Thymus (tissue), 11 donors: ENCODE measurements around the gene PTGS1. TPM values are rescaled to one million over a fixed set of nuclear protein-coding genes. Genes with fewer than 3 reads are reported as not detected.

Experiments
- DNase-seq, 9 donors: peaks; one replicate each; pipeline ENCODE4 v3.0.0-alpha.2; 2013; ENCODE audit warnings: low spot score in 9 of 9, low read depth in 6 of 9, missing footprints in 1 of 9
- H3K27ac ChIP-seq, 2 donors: one replicate each; pipeline ENCODE4 v1.5.1; 2013; ENCODE audit warnings: control low read depth in 1 of 2, low read depth in 1 of 2, low read length in 1 of 2, mild to moderate bottlenecking in 1 of 2, moderate library complexity in 1 of 2
- H3K27me3 ChIP-seq, 2 donors: one replicate each; pipeline ENCODE4 v1.5.1; 2013; ENCODE audit warnings: low read length in 1 of 2; ENCODE audit not compliant: control insufficient read depth in 2 of 2, insufficient read depth in 1 of 2
- H3K36me3 ChIP-seq, 2 donors: one replicate each; pipeline ENCODE4 v1.5.1; 2013; ENCODE audit warnings: low read length in 1 of 2, mild to moderate bottlenecking in 1 of 2, moderate library complexity in 1 of 2; ENCODE audit not compliant: control insufficient read depth in 2 of 2, insufficient read depth in 2 of 2
- H3K4me1 ChIP-seq, 2 donors: one replicate each; pipeline ENCODE4 v1.5.1; 2013; ENCODE audit warnings: low read length in 2 of 2; ENCODE audit not compliant: control insufficient read depth in 2 of 2, insufficient read depth in 2 of 2
- H3K4me3 ChIP-seq, 2 donors: one replicate each; pipeline ENCODE4 v1.5.1; 2013; ENCODE audit warnings: low read length in 2 of 2, control low read depth in 1 of 2, mild to moderate bottlenecking in 1 of 2
- H3K9me3 ChIP-seq, 2 donors: one replicate each; pipeline ENCODE4 v1.5.1; 2013; ENCODE audit warnings: low read length in 1 of 2, mild to moderate bottlenecking in 1 of 2; ENCODE audit not compliant: control insufficient read depth in 2 of 2, insufficient read depth in 1 of 2
- WGBS: extraction: QIAGEN DNeasy Blood & Tissue Kit; methylation state at CpG from one replicate; pipeline ENCODE4 v1.1.7; 2013; 5-methylcytosine and 5-hydroxymethylcytosine counted together
- polyA plus RNA-seq: library from polyadenylated mRNA; stranded (reverse); fragments of 200-250 nt; gene quantifications from one replicate; pipeline ENCODE4 v1.2.3, GENCODE V29; 2013
- total RNA-seq: library from RNA; stranded (reverse); fragments of 120-200 nt; gene quantifications from one replicate; pipeline ENCODE4 v1.2.4, GENCODE V29; 2013
- donor health status: healthy.

The PTGS1 gene
- total and polyA plus RNA-seq, 2 donors = 1.6 to 1.9 TPM

DNA sequence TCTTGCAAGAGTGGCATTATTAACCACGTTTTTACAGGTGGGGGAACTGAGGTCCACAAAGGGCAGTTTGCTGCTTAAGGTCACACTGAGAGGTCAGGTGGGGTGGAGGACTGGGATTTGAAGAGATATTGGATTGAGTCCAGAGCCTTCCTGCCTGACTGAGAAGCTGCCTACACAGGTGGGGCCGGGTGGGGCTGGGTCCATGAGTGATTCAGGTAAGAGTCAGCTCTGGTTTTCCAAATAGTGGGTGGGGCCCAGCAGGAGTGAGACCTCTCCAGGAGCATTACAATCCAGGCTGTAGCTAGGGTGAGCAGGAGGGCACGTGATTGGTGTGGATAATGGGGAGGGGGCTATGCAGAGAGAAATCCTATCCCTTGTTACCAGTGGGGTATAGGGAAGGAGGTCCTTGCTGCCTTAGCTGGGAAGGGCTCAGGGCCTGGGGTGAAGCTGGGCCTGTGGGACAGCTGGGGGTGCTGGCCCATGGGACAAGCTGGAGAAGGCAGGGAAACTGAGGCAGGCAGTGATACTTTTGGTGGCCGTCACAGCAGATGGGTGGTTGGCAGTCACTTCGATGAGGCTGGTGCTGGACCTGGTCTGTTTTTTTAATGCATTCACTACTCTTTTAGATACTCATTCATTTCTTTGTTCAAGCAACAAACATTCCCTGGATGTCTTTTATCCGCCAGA, 2.9 kb upstream of the PTGS1 start:
- DNase-seq = no peak
- Histone ChIP-seq H3K9me3 (peaks cover 0 to 4% of the 10 kb centered on the region in 2 donors), H3K27me3 (peaks cover 5 to 34% of the 10 kb centered on the region in 2 donors), H3K36me3 (no peaks in the 10 kb centered on the region), H3K4me3 (no peak overlapping the region), H3K4me1 (peaks cover 0 to 7% of the 10 kb centered on the region in 2 donors), H3K27ac (no peak overlapping the region)
- WGBS = 93% methylated on average over 6 of the region's 6 CpGs

GRCh38 chr9:122368642-122369041, 2.2 kb upstream of the PTGS1 start:
- no peak for DNase-seq
- H3K36me3 ChIP-seq = no peaks in the 10 kb centered on the region
- H3K9me3 ChIP-seq = peaks cover 0 to 4% of the 10 kb centered on the region in 2 donors
- H3K27me3 ChIP-seq = peaks cover 5 to 35% of the 10 kb centered on the region in 2 donors
- H3K4me3 ChIP-seq = no peak overlapping the region
- 93% methylated on average over 1 of the region's 1 CpG for WGBS
- H3K27ac ChIP-seq = no peak overlapping the region
- peaks cover 0 to 7% of the 10 kb centered on the region in 2 donors for H3K4me1 ChIP-seq

DNA sequence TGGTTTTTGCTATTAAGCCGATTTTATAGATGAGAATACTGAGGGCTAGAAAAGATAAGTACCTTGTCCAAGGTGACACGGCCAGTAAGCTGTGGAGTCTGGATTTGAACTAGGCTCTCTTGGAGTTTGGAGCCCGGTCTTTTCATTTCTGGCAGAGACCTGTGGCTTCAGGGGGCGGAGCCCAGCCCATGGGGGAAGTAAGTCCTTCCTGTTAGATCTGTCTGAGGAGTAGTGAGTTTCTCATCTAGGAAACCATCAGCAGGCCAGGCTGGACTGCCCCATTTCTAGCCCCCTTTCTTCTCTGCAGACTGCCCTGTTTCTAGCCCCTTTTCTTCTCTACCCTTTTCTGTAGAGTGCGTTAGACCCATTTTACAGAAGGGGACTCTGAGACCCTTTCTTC, 521 bp upstream of the PTGS1 start:
- Histone ChIP-seq H3K36me3 (no peaks in the 10 kb centered on the region), H3K9me3 (peaks cover 0 to 4% of the 10 kb centered on the region in 2 donors), H3K27me3 (peaks cover 5 to 35% of the 10 kb centered on the region in 2 donors), H3K4me3 (no peak overlapping the region), H3K27ac (no peak overlapping the region), H3K4me1 (peaks cover 0 to 7% of the 10 kb centered on the region in 2 donors)
- no peak for DNase-seq
- whole genome bisulfite sequencing = 46% methylated on average over 5 of the region's 5 CpGs

DNA sequence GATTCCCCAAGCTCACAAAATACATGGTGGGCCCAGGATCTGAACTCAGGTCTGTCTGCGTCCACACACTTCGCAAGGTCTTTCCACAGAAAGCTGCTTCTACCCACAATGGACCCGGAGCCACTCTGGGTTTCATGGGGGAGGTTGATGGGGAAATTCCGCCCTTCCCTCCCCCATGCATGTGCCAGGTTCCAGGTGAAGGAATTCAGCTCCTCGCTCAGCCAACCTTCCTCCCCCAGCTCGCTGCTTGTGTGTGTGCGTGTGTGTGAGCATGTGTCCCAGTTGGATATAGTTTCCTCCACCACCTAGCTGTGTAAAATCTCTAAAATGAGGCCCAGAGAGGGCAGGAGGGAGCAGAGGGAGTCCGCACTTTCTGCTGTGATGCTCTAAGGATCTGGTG, 1.0 kb downstream of the PTGS1 start:
- H3K27me3 ChIP-seq = peaks cover 7 to 35% of the 10 kb centered on the region in 2 donors
- no peaks in the 10 kb centered on the region for H3K36me3 ChIP-seq
- H3K4me3 ChIP-seq = no peak overlapping the region
- no peak for DNase-seq
- 82% methylated on average over 8 of the region's 8 CpGs for WGBS
- peaks cover 0 to 11% of the 10 kb centered on the region in 2 donors for H3K4me1 ChIP-seq
- H3K9me3 ChIP-seq = peaks cover 0 to 4% of the 10 kb centered on the region in 2 donors
- H3K27ac ChIP-seq = no peak overlapping the region

- H3K36me3 ChIP-seq = no peaks in the 10 kb centered on the region
- peaks cover 0 to 11% of the 10 kb centered on the region in 2 donors for H3K4me1 ChIP-seq
- no peak overlapping the region for H3K27ac ChIP-seq
- H3K27me3 ChIP-seq = peaks cover 7 to 35% of the 10 kb centered on the region in 2 donors
- no peak overlapping the region for H3K4me3 ChIP-seq
- WGBS = 90% methylated on average over 19 of the region's 19 CpGs
- no peak for DNase-seq
- H3K9me3 ChIP-seq = peaks cover 0 to 4% of the 10 kb centered on the region in 2 donors
These were observed 2.3 kb downstream of the PTGS1 start for GRCh38 chr9:122372856-122373845.

DNA sequence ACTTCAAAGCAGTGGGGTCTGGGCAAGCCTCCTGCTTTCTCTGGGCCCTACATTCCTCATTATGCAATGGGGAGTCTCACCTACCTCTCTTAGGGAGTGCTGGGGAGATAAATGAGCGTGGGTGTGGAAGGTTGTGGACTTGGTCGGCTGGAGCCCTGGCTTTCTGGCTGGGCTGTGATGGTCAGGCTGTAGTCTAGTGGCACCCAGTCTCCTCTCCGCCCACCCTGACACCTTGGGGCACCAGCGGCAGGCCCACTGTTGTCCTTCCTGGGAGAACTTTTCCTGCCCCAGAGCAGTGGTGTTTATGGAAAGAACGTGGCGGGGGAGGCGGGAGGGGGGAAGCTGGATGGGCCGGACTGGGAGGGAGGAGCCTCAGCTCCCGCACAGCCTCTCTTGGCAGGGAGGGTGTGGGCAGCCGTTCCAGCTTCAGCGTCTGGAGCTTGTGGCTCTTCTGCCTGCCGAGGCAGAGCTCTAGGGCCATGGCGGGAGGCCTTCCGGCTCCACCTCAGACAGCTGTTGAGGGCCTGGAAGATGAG, 4.1 kb downstream of the PTGS1 start:
- WGBS = 86% methylated on average over 14 of the region's 14 CpGs
- no peak overlapping the region for H3K4me3 ChIP-seq
- no peak for DNase-seq
- no peak overlapping the region for H3K27ac ChIP-seq
- H3K27me3 ChIP-seq = peaks cover 7 to 30% of the 10 kb centered on the region in 2 donors
- H3K4me1 ChIP-seq = peaks cover 0 to 11% of the 10 kb centered on the region in 2 donors
- no peaks in the 10 kb centered on the region for H3K36me3 ChIP-seq
- H3K9me3 ChIP-seq = peaks cover 0 to 4% of the 10 kb centered on the region in 2 donors

GRCh38 chr9:122376796-122377195, 6.0 kb downstream of the PTGS1 start:
- DNase-seq = no peak
- Histone ChIP-seq H3K27ac (no peak overlapping the region), H3K9me3 (peaks cover 0 to 2% of the 10 kb centered on the region in 2 donors), H3K27me3 (peaks cover 2 to 12% of the 10 kb centered on the region in 2 donors), H3K4me1 (peaks cover 0 to 4% of the 10 kb centered on the region in 2 donors), H3K4me3 (no peak overlapping the region), H3K36me3 (no peaks in the 10 kb centered on the region)
- 91% methylated on average over 1 of the region's 1 CpG for WGBS

GRCh38 chr9:122377241-122378164, 6.7 kb downstream of the PTGS1 start:
- Histone ChIP-seq H3K9me3 (no peaks in the 10 kb centered on the region), H3K36me3 (no peaks in the 10 kb centered on the region), H3K27ac (no peak overlapping the region), H3K4me3 (no peak overlapping the region), H3K27me3 (peaks cover 2 to 6% of the 10 kb centered on the region in 2 donors), H3K4me1 (peaks cover 0 to 4% of the 10 kb centered on the region in 2 donors)
- 51% methylated on average over 24 of the region's 24 CpGs for WGBS
- DNase-seq = no peak
